AG04450 (cell line): ENCODE results near the gene CHRNG. TPM values are rescaled to one million over a fixed set of nuclear protein-coding genes. Genes with fewer than 3 reads are reported as not detected.

Source experiments
- CTCF ChIA-PET: fragments of 300-600, 350-600 bp; formaldehyde crosslinking; extraction: SDS; loops from one replicate; lab custom pipeline; 2022; ENCODE audit warnings: antibody characterized with exemption, inconsistent platforms; lab: Charles Lee
- POLR2A ChIA-PET: fragments of 350-600 bp; formaldehyde crosslinking; extraction: SDS; loops from one replicate; lab custom pipeline; 2021; ENCODE audit warnings: antibody characterized with exemption, inconsistent platforms; lab: Yijun Ruan, JAX
- DNase-seq: peaks from one replicate; pipeline ENCODE4 v3.0.0-alpha.2; 2011; ENCODE audit warnings: low read depth, low spot score
- H3K27ac ChIP-seq: one replicate; pipeline ENCODE4 v1.5.1; 2012; ENCODE audit warnings: low read depth, low read length, control low read depth
- H3K27me3 ChIP-seq: one replicate; pipeline ENCODE4 v1.6.0; 2012; ENCODE audit warnings: low read length; ENCODE audit not compliant: control insufficient read depth, insufficient read depth
- H3K4me3 ChIP-seq: 2 replicates; pipeline ENCODE4 v1.5.1; 2011; ENCODE audit warnings: mild to moderate bottlenecking, low read depth, low read length, control low read depth
- H3K9me3 ChIP-seq: 2 replicates; pipeline ENCODE4 v1.5.1; 2012; ENCODE audit warnings: low read length; ENCODE audit not compliant: control insufficient read depth, insufficient read depth
- polyA plus RNA-seq: library from polyadenylated mRNA; depleted of rRNA; stranded (reverse); fragments of >200 nt; gene quantifications from 2 replicates; pipeline ENCODE4 v1.2.3, GENCODE V29; 2011
- TF ChIP-seq, protein P1 (sequence below): IDR thresholded peaks from 2 replicates; pipeline ENCODE4 v1.5.1; 2011; ENCODE audit warnings: low read depth, low read length, control low read depth, inconsistent platforms

CHRNG gene
- polyA plus RNA-seq, 1 experiment: not detected

DNA sequence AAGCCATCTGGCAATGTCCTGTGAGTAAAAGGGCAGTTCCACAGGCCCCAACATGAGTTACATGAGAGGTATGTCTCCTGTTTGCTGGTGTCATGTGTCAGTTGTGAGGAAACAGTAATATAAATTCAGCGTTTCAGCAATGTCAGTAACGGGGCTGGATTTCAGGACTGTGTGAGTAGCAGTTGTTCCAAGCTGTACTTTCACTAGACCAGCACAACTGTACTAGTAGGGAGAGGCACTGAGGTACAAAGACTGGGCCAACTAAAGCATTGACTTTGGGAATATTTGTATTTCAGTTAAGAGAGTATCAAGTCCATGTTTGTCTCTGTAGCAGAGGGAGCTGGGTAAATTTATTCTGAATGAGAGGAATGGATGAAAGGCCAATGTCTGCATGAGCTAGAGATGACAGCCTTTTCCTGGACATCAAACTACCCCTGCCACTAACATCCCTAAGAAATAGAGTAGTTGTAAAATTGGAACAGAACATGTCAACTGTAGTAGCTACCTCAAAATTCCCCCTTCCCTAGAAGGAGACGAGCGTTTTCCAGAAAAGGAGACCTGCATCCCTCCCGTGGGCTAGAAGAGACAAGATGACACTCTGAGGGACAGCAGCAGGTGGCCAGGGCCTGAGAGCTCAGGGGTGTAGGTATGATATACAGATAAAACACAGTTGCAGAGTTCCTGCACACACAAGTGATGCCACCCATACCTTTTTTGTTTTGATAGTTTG lies 35.3 kb downstream of the CHRNG start:
- TF ChIP-seq, protein P1, sequence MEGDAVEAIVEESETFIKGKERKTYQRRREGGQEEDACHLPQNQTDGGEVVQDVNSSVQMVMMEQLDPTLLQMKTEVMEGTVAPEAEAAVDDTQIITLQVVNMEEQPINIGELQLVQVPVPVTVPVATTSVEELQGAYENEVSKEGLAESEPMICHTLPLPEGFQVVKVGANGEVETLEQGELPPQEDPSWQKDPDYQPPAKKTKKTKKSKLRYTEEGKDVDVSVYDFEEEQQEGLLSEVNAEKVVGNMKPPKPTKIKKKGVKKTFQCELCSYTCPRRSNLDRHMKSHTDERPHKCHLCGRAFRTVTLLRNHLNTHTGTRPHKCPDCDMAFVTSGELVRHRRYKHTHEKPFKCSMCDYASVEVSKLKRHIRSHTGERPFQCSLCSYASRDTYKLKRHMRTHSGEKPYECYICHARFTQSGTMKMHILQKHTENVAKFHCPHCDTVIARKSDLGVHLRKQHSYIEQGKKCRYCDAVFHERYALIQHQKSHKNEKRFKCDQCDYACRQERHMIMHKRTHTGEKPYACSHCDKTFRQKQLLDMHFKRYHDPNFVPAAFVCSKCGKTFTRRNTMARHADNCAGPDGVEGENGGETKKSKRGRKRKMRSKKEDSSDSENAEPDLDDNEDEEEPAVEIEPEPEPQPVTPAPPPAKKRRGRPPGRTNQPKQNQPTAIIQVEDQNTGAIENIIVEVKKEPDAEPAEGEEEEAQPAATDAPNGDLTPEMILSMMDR: no peak
- ChIA-PET CTCF (no interaction called here), POLR2A (no interaction called here)
- no peak for DNase-seq
- H3K27ac ChIP-seq: peak overlapping the region; percentile 50
- H3K4me3 ChIP-seq: no peak overlapping the region
- H3K27me3 ChIP-seq: no peaks in the 10 kb centered on the region
- H3K9me3 ChIP-seq: no peaks in the 10 kb centered on the region

DNA sequence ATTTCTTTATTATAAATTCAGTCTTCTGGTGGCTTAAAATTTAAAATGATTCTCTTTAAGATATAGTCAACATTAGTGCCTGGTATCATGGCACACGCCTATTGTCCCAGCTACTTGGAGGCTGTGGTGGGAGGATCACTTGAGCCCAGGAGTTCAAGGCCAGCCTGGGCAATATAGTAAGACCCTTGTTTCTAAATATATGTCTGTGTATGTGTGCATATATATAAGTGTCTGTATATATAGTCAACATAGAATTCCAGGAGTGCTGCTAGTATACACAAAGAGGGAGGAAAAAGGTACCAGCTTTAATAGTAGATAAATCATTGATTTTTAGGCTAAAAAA lies 35.9 kb downstream of the CHRNG start:
- TF ChIP-seq, protein P1: no peak
- Histone ChIP-seq H3K9me3 (no peaks in the 10 kb centered on the region), H3K27ac (no peak overlapping the region), H3K27me3 (no peaks in the 10 kb centered on the region), H3K4me3 (no peak overlapping the region)
- CTCF ChIA-PET: no interaction called here
- no peak for DNase-seq
- POLR2A ChIA-PET: no interaction called here

DNA sequence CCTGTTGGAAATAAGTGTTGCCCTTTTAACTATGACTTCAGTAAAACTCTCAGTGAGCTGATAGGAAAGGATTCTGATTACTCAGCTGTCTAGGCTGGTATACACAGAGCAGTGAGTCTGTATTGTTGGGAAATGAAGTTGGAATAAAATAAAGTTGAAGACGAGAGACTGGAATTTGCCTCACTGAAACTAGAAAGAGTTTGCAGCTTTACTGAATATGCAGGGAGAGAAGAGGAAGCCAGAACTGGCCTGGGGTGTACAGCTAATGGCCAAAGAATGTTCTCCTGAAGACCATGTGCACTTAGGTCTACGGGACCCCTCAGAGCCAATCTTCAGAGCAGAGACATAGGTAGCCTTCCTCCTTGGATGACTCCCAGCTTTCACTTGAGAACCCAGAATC lies 37.5 kb downstream of the CHRNG start:
- Histone ChIP-seq H3K27me3 (no peaks in the 10 kb centered on the region), H3K27ac (peak overlapping the region; percentile 31), H3K9me3 (no peaks in the 10 kb centered on the region), H3K4me3 (no peak overlapping the region)
- CTCF ChIA-PET: no interaction called here
- POLR2A ChIA-PET: no interaction called here
- no peak for DNase-seq
- TF ChIP-seq, protein P1: no peak

DNA sequence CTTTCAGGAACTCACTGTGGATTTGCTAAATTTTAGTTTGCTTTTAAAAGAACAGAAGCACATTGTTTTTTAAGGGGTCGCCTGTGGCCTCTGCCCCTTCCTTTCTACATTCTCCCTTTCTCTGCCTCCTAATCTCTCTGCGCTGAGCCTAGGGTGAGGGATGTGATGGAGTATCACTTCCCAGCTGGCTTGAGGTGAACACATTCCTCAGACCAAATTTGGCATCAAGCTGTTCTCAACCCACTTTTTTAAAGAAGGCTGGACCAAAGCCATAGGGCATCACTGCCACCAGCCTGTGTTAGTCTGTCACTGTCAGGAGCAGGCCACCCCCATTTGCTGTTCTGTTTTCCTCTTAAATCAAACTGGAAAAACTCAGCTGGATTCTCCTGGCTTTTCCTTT lies 38.3 kb downstream of the CHRNG start:
- no peak overlapping the region for H3K4me3 ChIP-seq
- no peak overlapping the region for H3K27ac ChIP-seq
- POLR2A ChIA-PET: interaction anchor here (1.1 kb wide), 1 partner anchor 27 kb away, joined by 3 read pairs; the partner anchor contains the start of genes EIF4E2 and TIGD1
- H3K27me3 ChIP-seq: no peaks in the 10 kb centered on the region
- TF ChIP-seq, protein P1: no peak
- no peaks in the 10 kb centered on the region for H3K9me3 ChIP-seq
- DNase-seq: no peak
- CTCF ChIA-PET: no interaction called here

DNA sequence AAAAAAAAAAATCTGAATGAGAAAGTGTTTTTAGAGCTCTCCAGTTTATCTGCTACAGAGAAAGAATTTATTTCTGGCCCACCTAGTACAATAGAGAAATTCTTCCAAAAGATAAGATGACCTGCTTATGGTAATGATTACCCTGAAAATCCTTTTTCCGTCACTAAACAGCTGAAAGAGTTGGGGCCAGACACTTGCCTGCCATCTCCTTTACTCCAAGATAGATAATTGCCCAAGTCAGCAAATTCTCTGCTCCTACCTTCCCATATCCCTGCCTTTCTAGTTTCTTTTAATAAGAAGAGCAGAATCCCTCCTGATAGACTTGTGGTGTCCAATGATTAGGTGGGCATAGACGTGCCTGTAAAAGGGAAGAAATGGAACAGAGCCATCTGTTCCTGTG lies 39.1 kb downstream of the CHRNG start:
- DNase-seq: no peak
- POLR2A ChIA-PET: interaction anchor here (0.6 to 1.1 kb wide), 2 partner anchors 24 to 28 kb away, joined by 3 to 5 read pairs; partner anchors contain the start of genes EIF4E2 and TIGD1

More for the DNA sequence above, 39.1 kb downstream of the CHRNG start:
- no peaks in the 10 kb centered on the region for H3K9me3 ChIP-seq
- H3K27me3 ChIP-seq: no peaks in the 10 kb centered on the region
- H3K27ac ChIP-seq: no peak overlapping the region
- TF ChIP-seq, protein P1: no peak
- H3K4me3 ChIP-seq: no peak overlapping the region
- CTCF ChIA-PET: no interaction called here
